MCF 10A (cell line): ENCODE data around the gene PCAT6. TPM values are rescaled to one million over a fixed set of nuclear protein-coding genes. Genes with fewer than 3 reads are reported as not detected.

Source experiments
- BruUV-seq: library from RNA; stranded (reverse); fragments of 400-500 nt; replicated peaks from 2 replicates; lab custom pipeline; 2021; lab: Mats Ljungman, UMichigan
- CTCF ChIA-PET: fragments of 300-600 bp; sonication (Branson Sonifier 250); formaldehyde crosslinking; extraction: SDS; loops from one replicate; lab custom pipeline; 2021; ENCODE audit warnings: antibody characterized with exemption, inconsistent platforms; lab: Yijun Ruan, JAX
- POLR2A ChIA-PET: fragments of 300-600, 350-650 bp; sonication (Branson Sonifier 250); formaldehyde crosslinking; extraction: SDS; loops from one replicate; lab custom pipeline; 2020; ENCODE audit warnings: antibody characterized with exemption, inconsistent platforms; lab: Yijun Ruan, JAX
- DNase-seq: peaks from one replicate; pipeline ENCODE4 v3.0.0-alpha.2; 2018; ENCODE audit not compliant: unreplicated experiment
- H3K27ac Mint-ChIP-seq: one replicate; pipeline ENCODE4 v1.8.0; 2022; ENCODE audit warnings: mild to moderate bottlenecking, low read depth, mixed read lengths; ENCODE audit not compliant: unreplicated experiment
- H3K27me3 Mint-ChIP-seq: one replicate; pipeline ENCODE4 v1.8.0; 2022; ENCODE audit warnings: mixed read lengths; ENCODE audit not compliant: insufficient read depth, unreplicated experiment
- H3K36me3 Mint-ChIP-seq: one replicate; pipeline ENCODE4 v1.8.0; 2022; ENCODE audit warnings: mild to moderate bottlenecking, moderate library complexity, mixed read lengths; ENCODE audit not compliant: insufficient read depth, unreplicated experiment
- H3K4me1 Mint-ChIP-seq: one replicate; pipeline ENCODE4 v1.8.0; 2022; ENCODE audit warnings: mixed read lengths; ENCODE audit not compliant: insufficient read depth, unreplicated experiment
- H3K4me3 Mint-ChIP-seq: one replicate; pipeline ENCODE4 v1.8.0; 2022; ENCODE audit warnings: mild to moderate bottlenecking, moderate library complexity, mixed read lengths; ENCODE audit not compliant: unreplicated experiment
- H3K9me3 Mint-ChIP-seq: one replicate; pipeline ENCODE4 v1.8.0; 2022; ENCODE audit warnings: mixed read lengths; ENCODE audit not compliant: unreplicated experiment
- CTCF ChIP-seq: fragments of 200-600 bp; IDR thresholded peaks from one replicate; pipeline ENCODE4 v1.8.0; 2022; ENCODE audit warnings: antibody characterized with exemption, mild to moderate bottlenecking; ENCODE audit not compliant: unreplicated experiment
- intact Hi-C: fragments of 100-400 bp; cut with micrococcal nuclease; formaldehyde crosslinking; loops from 2 replicates; pipeline ENCODE4 v1.14.1; 2022
- total RNA-seq: library from RNA; stranded (reverse); gene quantifications from 2 replicates; pipeline ENCODE4 v1.2.3, GENCODE V29; 2022

The PCAT6 gene
- total RNA-seq, 1 experiment from 2014 or later, result 3.2 TPM

- H3K27ac Mint-ChIP-seq, result no peak overlapping the region
- no peaks in the 10 kb centered on the region for H3K27me3 Mint-ChIP-seq
Observed at GRCh38 chr1:202844935-202845334, 34.2 kb downstream of the PCAT6 start.

GRCh38 chr1:202848191-202848542 lies 37.4 kb downstream of the PCAT6 start:
- no peak for TF ChIP-seq CTCF
- Mint-ChIP-seq H3K4me3 (no peak overlapping the region), H3K36me3 (no peaks in the 10 kb centered on the region), H3K27me3 (no peaks in the 10 kb centered on the region), H3K27ac (no peak overlapping the region), H3K9me3 (no peaks in the 10 kb centered on the region), H3K4me1 (no peaks in the 10 kb centered on the region)
- BruUV-seq, result no TSS peak
- POLR2A ChIA-PET, result interaction anchor here (0.7 to 1.9 kb wide), 3 partner anchors 14 to 1173 kb away, joined by 3 to 5 read pairs (median 3); partner anchors contain the start of gene PCAT6
- CTCF ChIA-PET, result interaction anchor here (0.9 to 1.2 kb wide), 3 partner anchors 10 to 43 kb away, joined by 3 to 4 read pairs (median 3); no protein-coding TSS in a partner anchor
- DNase-seq, result no peak
- intact Hi-C loops, result no loop called here

More at GRCh38 chr1:202844935-202845334, 34.2 kb downstream of the PCAT6 start:
- Mint-ChIP-seq H3K4me3 (no peak overlapping the region), H3K36me3 (no peaks in the 10 kb centered on the region), H3K4me1 (no peaks in the 10 kb centered on the region), H3K9me3 (no peaks in the 10 kb centered on the region)
- TF ChIP-seq CTCF, result no peak
- intact Hi-C loops, result no loop called here
- DNase-seq, result no peak
- CTCF ChIA-PET, result interaction anchor here (1.0 to 1.4 kb wide), 3 partner anchors 16 to 154 kb away, joined by 3 to 4 read pairs (median 4); no protein-coding TSS in a partner anchor
- no TSS peak for BruUV-seq
- POLR2A ChIA-PET, result interaction anchor here (0.9 to 1.7 kb wide), 2 partner anchors 37 to 40 kb away, joined by 3 to 7 read pairs; partner anchors contain the start of gene KDM5B

GRCh38 chr1:202850593-202851362 lies 40.0 kb downstream of the PCAT6 start:
- H3K27me3 Mint-ChIP-seq, result no peaks in the 10 kb centered on the region
- POLR2A ChIA-PET, result interaction anchor here (1.2 kb wide), 1 partner anchor 10 kb away, joined by 4 read pairs; no protein-coding TSS in a partner anchor
- H3K9me3 Mint-ChIP-seq, result no peaks in the 10 kb centered on the region
- intact Hi-C loops, result loop anchor here (5.0 kb wide), 1 partner anchor 83 kb away; no protein-coding TSS in a partner anchor
- BruUV-seq, result no TSS peak
- no peaks in the 10 kb centered on the region for H3K4me1 Mint-ChIP-seq
- no peak overlapping the region for H3K27ac Mint-ChIP-seq
- H3K4me3 Mint-ChIP-seq, result no peak overlapping the region
- TF ChIP-seq CTCF, result no peak
- CTCF ChIA-PET, result interaction anchor here (0.7 to 1.8 kb wide), 7 partner anchors 9 to 59 kb away, joined by 3 to 13 read pairs (median 4); no protein-coding TSS in a partner anchor
- H3K36me3 Mint-ChIP-seq, result no peaks in the 10 kb centered on the region
- no peak for DNase-seq
